Fibroblast of lung (primary cell): ENCODE results near the gene LRP5.

Experiments used
- CTCF ChIP-seq, 2 donors: IDR thresholded peaks in 1 of 2; conservative IDR thresholded peaks in 1 of 2; 1 replicate in 1 of 2; 2 replicates in 1 of 2; pipeline ENCODE4 v1.5.1; 2011 to 2012; ENCODE audit warnings: low read length in 2 of 2, control low read depth in 1 of 2, inconsistent platforms in 1 of 2, low read depth in 1 of 2, mild to moderate bottlenecking in 1 of 2
- EZH2 ChIP-seq: IDR thresholded peaks from 2 replicates; pipeline ENCODE4 v1.5.1; 2012; ENCODE audit warnings: low read length, control low read depth, mild to moderate bottlenecking; ENCODE audit errors: missing control alignments

DNA sequence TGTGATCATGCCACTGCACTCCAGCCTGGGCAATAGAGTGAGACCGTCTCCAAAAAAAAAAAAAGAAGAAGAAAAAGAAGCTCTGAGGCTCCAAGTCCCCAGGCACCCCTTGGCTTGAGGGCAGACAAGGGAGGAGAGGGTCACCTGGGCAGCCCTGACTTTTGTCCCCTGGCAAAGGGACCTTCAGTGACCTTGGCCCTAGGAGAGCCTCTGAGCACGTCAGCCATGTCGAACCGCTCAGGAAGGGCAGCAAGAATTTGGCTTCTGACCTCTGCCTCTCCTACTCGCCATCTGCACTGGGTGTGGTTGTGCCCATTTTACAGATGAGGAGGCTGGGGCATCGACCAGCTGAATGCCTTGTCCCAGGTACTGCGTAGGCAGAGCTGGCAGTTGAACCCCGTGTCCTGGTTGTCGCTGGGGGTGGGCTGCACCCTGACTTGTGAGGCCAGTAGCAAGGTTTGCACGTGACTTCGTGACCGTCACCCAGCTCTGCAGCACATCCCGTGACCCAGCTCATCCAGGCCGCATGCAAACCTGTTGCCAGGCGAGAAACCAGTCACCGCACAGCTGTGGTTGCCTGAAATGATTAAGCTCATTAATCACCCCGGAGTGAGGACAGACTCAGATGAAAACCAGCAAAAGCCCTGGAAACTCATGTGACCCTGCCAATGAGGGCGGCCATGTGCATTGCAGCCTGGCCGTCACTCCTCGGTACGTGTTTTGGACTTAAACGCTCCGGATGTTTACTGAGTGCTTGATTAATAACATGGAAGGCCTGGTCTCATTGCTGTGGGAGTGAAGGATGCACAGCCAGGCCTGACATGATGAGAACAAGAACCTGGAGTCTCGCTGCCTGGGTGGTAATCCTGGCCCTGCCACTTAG lies 100.4 kb downstream of the LRP5 start:
- TF ChIP-seq CTCF (conservative IDR thresholded peaks at IDR 0.05 in 1 of 2, IDR thresholded peaks at IDR 0.05 in 1 of 2; ENCODE audit: low read depth in 1 of 2, low read length in 2 of 2) (no peak), EZH2 (no peak)
